Measurements from ENCODE around the gene BATF2.

DNA sequence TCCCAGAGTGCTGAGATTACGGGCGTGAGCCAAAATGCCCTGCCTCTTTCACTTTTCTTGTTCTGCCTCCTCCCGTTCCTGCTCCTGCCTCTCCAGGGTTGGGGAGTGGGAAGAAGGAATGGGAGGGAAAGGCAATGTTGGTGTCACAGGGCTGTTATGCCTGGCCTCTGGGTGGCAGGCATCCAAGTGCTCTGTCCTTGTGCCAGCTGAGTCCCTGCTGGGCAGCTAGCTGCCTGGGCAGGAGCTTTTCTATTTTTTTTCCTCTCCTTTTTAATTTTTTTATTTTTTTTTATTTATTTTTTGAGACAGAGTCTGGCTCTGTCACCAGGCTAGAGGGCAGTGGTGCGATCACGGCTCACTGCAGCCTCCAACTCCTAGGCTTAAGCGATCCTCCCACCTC lies 40.2 kb upstream of the BATF2 start:
- TF ChIP-seq, protein P1, sequence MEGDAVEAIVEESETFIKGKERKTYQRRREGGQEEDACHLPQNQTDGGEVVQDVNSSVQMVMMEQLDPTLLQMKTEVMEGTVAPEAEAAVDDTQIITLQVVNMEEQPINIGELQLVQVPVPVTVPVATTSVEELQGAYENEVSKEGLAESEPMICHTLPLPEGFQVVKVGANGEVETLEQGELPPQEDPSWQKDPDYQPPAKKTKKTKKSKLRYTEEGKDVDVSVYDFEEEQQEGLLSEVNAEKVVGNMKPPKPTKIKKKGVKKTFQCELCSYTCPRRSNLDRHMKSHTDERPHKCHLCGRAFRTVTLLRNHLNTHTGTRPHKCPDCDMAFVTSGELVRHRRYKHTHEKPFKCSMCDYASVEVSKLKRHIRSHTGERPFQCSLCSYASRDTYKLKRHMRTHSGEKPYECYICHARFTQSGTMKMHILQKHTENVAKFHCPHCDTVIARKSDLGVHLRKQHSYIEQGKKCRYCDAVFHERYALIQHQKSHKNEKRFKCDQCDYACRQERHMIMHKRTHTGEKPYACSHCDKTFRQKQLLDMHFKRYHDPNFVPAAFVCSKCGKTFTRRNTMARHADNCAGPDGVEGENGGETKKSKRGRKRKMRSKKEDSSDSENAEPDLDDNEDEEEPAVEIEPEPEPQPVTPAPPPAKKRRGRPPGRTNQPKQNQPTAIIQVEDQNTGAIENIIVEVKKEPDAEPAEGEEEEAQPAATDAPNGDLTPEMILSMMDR (IDR thresholded peaks at IDR 0.05): no peak
- TF ChIP-seq POLR2A (IDR thresholded peaks at IDR 0.05): no peak
